ENCODE measurements around the gene WNT16. TPM values are rescaled to one million over a fixed set of nuclear protein-coding genes. Genes with fewer than 3 reads are reported as not detected.

Gene WNT16
- total RNA-seq, 2 donors from 2014 or later: 0.57 to 0.93 TPM

GRCh38 chr7:121372376-121373010 is 43.7 kb downstream of the WNT16 start:
- no peaks in the 10 kb centered on the region for H3K9me3 Mint-ChIP-seq
- no peak overlapping the region for H3K27ac ChIP-seq (ENCODE audit: low read depth, low read length)
- H3K36me3 Mint-ChIP-seq (ENCODE audit: low read depth): peaks cover 57% of the 10 kb centered on the region
- no peak overlapping the region for H3K4me3 Mint-ChIP-seq
- H3K27me3 Mint-ChIP-seq (ENCODE audit: insufficient read depth): no peaks in the 10 kb centered on the region
- H3K27me3 ChIP-seq (ENCODE audit: control insufficient read depth, insufficient read depth, low read length, poor library complexity, severe bottlenecking): no peaks in the 10 kb centered on the region
- H3K4me1 ChIP-seq (ENCODE audit: control insufficient read depth, insufficient read depth, low read length): no peaks in the 10 kb centered on the region
- H3K27ac Mint-ChIP-seq: no peak overlapping the region
- peaks cover 67% of the 10 kb centered on the region for H3K36me3 ChIP-seq (ENCODE audit: control insufficient read depth, insufficient read depth, low read length)
- no peak for DNase-seq
- no peak overlapping the region for H3K9ac ChIP-seq (ENCODE audit: extremely low read depth, low read length, poor library complexity, severe bottlenecking)
- TF ChIP-seq, protein P1, sequence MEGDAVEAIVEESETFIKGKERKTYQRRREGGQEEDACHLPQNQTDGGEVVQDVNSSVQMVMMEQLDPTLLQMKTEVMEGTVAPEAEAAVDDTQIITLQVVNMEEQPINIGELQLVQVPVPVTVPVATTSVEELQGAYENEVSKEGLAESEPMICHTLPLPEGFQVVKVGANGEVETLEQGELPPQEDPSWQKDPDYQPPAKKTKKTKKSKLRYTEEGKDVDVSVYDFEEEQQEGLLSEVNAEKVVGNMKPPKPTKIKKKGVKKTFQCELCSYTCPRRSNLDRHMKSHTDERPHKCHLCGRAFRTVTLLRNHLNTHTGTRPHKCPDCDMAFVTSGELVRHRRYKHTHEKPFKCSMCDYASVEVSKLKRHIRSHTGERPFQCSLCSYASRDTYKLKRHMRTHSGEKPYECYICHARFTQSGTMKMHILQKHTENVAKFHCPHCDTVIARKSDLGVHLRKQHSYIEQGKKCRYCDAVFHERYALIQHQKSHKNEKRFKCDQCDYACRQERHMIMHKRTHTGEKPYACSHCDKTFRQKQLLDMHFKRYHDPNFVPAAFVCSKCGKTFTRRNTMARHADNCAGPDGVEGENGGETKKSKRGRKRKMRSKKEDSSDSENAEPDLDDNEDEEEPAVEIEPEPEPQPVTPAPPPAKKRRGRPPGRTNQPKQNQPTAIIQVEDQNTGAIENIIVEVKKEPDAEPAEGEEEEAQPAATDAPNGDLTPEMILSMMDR (conservative IDR thresholded peaks at IDR 0.05): no peak
- no peak overlapping the region for H3K4me3 ChIP-seq (ENCODE audit: low read length)
- no peaks in the 10 kb centered on the region for H3K9me3 ChIP-seq (ENCODE audit: control insufficient read depth, low read length)
- 98% methylated on average over 2 of the region's 2 CpGs; no CpG with 5 or more reads in 1 of the 2 experiments for WGBS, 2 experiments (ENCODE audit: insufficient coverage in 1 of 2, insufficient read length in 1 of 2)
- H3K4me1 Mint-ChIP-seq: peaks cover 7% of the 10 kb centered on the region

GRCh38 chr7:121373177-121373576 is 44.4 kb downstream of the WNT16 start:
- Histone ChIP-seq H3K4me1 (ENCODE audit: control insufficient read depth, insufficient read depth, low read length) (no peaks in the 10 kb centered on the region), H3K4me3 (ENCODE audit: low read length) (no peak overlapping the region), H3K27ac (ENCODE audit: low read depth, low read length) (no peak overlapping the region), H3K36me3 (ENCODE audit: control insufficient read depth, insufficient read depth, low read length) (peaks cover 72% of the 10 kb centered on the region), H3K9ac (ENCODE audit: extremely low read depth, low read length, poor library complexity, severe bottlenecking) (no peak overlapping the region), H3K27me3 (ENCODE audit: control insufficient read depth, insufficient read depth, low read length, poor library complexity, severe bottlenecking) (no peaks in the 10 kb centered on the region), H3K9me3 (ENCODE audit: control insufficient read depth, low read length) (no peaks in the 10 kb centered on the region)
- Mint-ChIP-seq H3K36me3 (ENCODE audit: low read depth) (peaks cover 61% of the 10 kb centered on the region), H3K27me3 (ENCODE audit: insufficient read depth) (no peaks in the 10 kb centered on the region), H3K27ac (no peak overlapping the region), H3K4me3 (no peak overlapping the region), H3K4me1 (peaks cover 7% of the 10 kb centered on the region), H3K9me3 (no peaks in the 10 kb centered on the region)
- TF ChIP-seq, protein P1 (conservative IDR thresholded peaks at IDR 0.05): peak; percentile 48
- DNase-seq: no peak

DNA sequence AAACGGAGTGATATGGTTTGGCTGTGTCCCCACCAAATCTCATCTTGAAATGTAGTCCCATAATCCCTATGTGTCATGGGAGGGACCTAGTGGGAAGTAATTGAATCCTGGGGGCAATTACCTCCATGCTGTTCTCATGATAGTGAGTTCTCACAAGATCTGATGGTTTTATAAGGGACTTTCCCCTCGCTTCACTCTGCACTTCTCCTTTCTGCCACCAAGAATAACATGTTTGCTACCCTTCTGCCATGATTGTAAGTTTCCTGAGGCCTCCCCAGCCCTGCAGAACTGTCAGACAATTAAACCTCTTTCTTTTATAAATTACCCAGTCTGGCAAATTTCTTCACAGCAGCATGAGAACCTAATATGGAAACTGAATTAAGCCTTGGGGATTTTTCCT is 48.2 kb downstream of the WNT16 start:
- peaks cover 71% of the 10 kb centered on the region for H3K36me3 ChIP-seq (ENCODE audit: control insufficient read depth, insufficient read depth, low read length)
- H3K4me3 Mint-ChIP-seq: no peak overlapping the region
- no peak overlapping the region for H3K4me3 ChIP-seq (ENCODE audit: low read length)
- H3K36me3 Mint-ChIP-seq (ENCODE audit: low read depth): peaks cover 45% of the 10 kb centered on the region
- no peak overlapping the region for H3K27ac Mint-ChIP-seq
- H3K9me3 Mint-ChIP-seq: no peaks in the 10 kb centered on the region
- no peak overlapping the region for H3K9ac ChIP-seq (ENCODE audit: extremely low read depth, low read length, poor library complexity, severe bottlenecking)
- no peaks in the 10 kb centered on the region for H3K27me3 ChIP-seq (ENCODE audit: control insufficient read depth, insufficient read depth, low read length, poor library complexity, severe bottlenecking)
- H3K27me3 Mint-ChIP-seq (ENCODE audit: insufficient read depth): no peaks in the 10 kb centered on the region
- no peaks in the 10 kb centered on the region for H3K4me1 ChIP-seq (ENCODE audit: control insufficient read depth, insufficient read depth, low read length)
- 92% methylated on average over 2 of the region's 2 CpGs for WGBS, 2 experiments (ENCODE audit: insufficient coverage in 1 of 2, insufficient read length in 1 of 2)
- peaks cover 9% of the 10 kb centered on the region for H3K4me1 Mint-ChIP-seq
- TF ChIP-seq, protein P1 (conservative IDR thresholded peaks at IDR 0.05): no peak
- no peak overlapping the region for H3K27ac ChIP-seq (ENCODE audit: low read depth, low read length)
- H3K9me3 ChIP-seq (ENCODE audit: control insufficient read depth, low read length): no peaks in the 10 kb centered on the region
- no peak for DNase-seq

Data from endodermal cell (in vitro differentiated cells).